K562 (cell line): ENCODE data around the gene ANKRD60. TPM values are rescaled to one million over a fixed set of nuclear protein-coding genes. Genes with fewer than 3 reads are reported as not detected.

Experiments used
- ATAC-seq: fragments of 200-7000 bp; cut with Tn5 transposase; 3 replicates; pipeline ENCODE4 v1.9.1; 2020; ENCODE audit warnings: moderate library complexity
- BruUV-seq: library from RNA; stranded (reverse); fragments of 400-500 nt; replicated peaks from 2 replicates; lab custom pipeline; 2021; lab: Mats Ljungman, UMichigan
- CTCF ChIA-PET: fragments of 300-600 bp; formaldehyde crosslinking; extraction: SDS; loops from one replicate; lab custom pipeline; 2021; ENCODE audit warnings: low intra/inter-chr PET ratio; lab: Yijun Ruan, JAX
- POLR2A ChIA-PET: fragments of 300-600, 350-650 bp; sonication (Branson Sonifier 250); formaldehyde crosslinking; extraction: SDS; loops from one replicate; lab custom pipeline; 2021; ENCODE audit warnings: antibody characterized with exemption, inconsistent platforms; lab: Yijun Ruan, JAX
- DNase-seq, 4 experiments: peaks; one replicate each; pipeline versions ENCODE4 v3.0.0 to v3.0.0-alpha.2; 2011 to 2018; ENCODE audit warnings: low spot score in 3 of 4, mixed read lengths in 3 of 4; ENCODE audit errors: extremely low read depth in 1 of 4
- FAIRE-seq: peaks from 2 replicates; lab custom pipeline; 2011; peaks lifted over from hg19 to GRCh38; lab: Jason Lieb, UNC
- H2AFZ ChIP-seq: 2 replicates; pipeline ENCODE4 v1.6.0; 2011; ENCODE audit warnings: low read depth, low read length, control low read depth, inconsistent platforms
- H3K27ac ChIP-seq: fragments of 200-600 bp; 3 replicates; pipeline ENCODE4 v1.8.0; 2011; ENCODE audit warnings: low read depth, mild to moderate bottlenecking, control low read depth, inconsistent platforms, low read length, moderate library complexity, mixed read lengths; ENCODE audit errors: extremely low read depth
- H3K27me3 ChIP-seq, 2 experiments: fragments of 300-600 bp in 1 of 2; 2 replicates in 1 of 2; 3 replicates in 1 of 2; pipeline versions ENCODE4 v1.6.0 to v1.8.0; 2011; ENCODE audit warnings: inconsistent platforms in 2 of 2, low read length in 2 of 2, mild to moderate bottlenecking in 1 of 2, mixed read lengths in 1 of 2, moderate library complexity in 1 of 2; ENCODE audit not compliant: control insufficient read depth in 2 of 2, insufficient read depth in 2 of 2
- H3K36me3 ChIP-seq: fragments of 300-600 bp; 3 replicates; pipeline ENCODE4 v1.8.0; 2011; ENCODE audit warnings: mild to moderate bottlenecking, low read length, inconsistent platforms; ENCODE audit not compliant: control insufficient read depth, insufficient read depth
- H3K4me1 ChIP-seq, 2 experiments: fragments of 200-600 bp in 1 of 2; replicated peaks in 1 of 2; 2 replicates in 1 of 2; 3 replicates in 1 of 2; pipeline versions ENCODE4 v1.5.1 to v1.8.0; 2011; ENCODE audit warnings: inconsistent platforms in 2 of 2, low read length in 2 of 2, mild to moderate bottlenecking in 1 of 2, mixed read lengths in 1 of 2, moderate library complexity in 1 of 2; ENCODE audit not compliant: control insufficient read depth in 2 of 2, insufficient read depth in 2 of 2
- H3K4me2 ChIP-seq: 2 replicates; pipeline ENCODE4 v1.6.1; 2011; ENCODE audit warnings: low read length, control low read depth, inconsistent platforms, mixed read lengths; ENCODE audit not compliant: insufficient read depth
- H3K4me3 ChIP-seq: fragments of 200-600 bp; sonication (generic), shearing (Covaris generic); 2 replicates; pipeline ENCODE4 v1.5.1; 2016; ENCODE audit warnings: control low read depth, inconsistent platforms
- H3K79me2 ChIP-seq: fragments of 200-600 bp; 3 replicates; pipeline ENCODE4 v1.8.0; 2011; ENCODE audit warnings: low read length, inconsistent platforms; ENCODE audit not compliant: control insufficient read depth, insufficient read depth
- H3K9ac ChIP-seq, 2 experiments: 2 replicates each; pipeline versions ENCODE4 v1.6.0 to v1.6.1; 2011; ENCODE audit warnings: low read depth in 2 of 2, low read length in 2 of 2, control low read depth in 1 of 2, inconsistent platforms in 1 of 2, mild to moderate bottlenecking in 1 of 2, mixed read lengths in 1 of 2; ENCODE audit not compliant: insufficient read depth in 1 of 2
- H3K9me1 ChIP-seq: one replicate; pipeline ENCODE4 v1.6.0; 2011; ENCODE audit warnings: inconsistent platforms, mild to moderate bottlenecking, low read length, moderate library complexity; ENCODE audit not compliant: control insufficient read depth, insufficient read depth
- H3K9me3 ChIP-seq: replicated peaks from 2 replicates; pipeline ENCODE4 v1.5.1; 2011; ENCODE audit warnings: low read depth, low read length, inconsistent platforms; ENCODE audit not compliant: control insufficient read depth, insufficient read depth
- H4K20me1 ChIP-seq: replicated peaks from 2 replicates; pipeline ENCODE4 v1.6.1; 2011; ENCODE audit warnings: low read length, inconsistent platforms, mixed read lengths; ENCODE audit not compliant: control insufficient read depth, insufficient read depth
- CBX5 ChIP-seq: IDR thresholded peaks from 2 replicates; pipeline ENCODE4 v1.6.1; 2014; ENCODE audit warnings: low read depth, borderline replicate concordance
- GABPB2 ChIP-seq: fragments of 250-450 bp; sonication (Bioruptor Pico); conservative IDR thresholded peaks from 2 replicates; pipeline ENCODE4 v1.5.1; 2021; ENCODE audit warnings: mild to moderate bottlenecking
- HMBOX1 ChIP-seq: sonication (generic); IDR thresholded peaks from 2 replicates; pipeline ENCODE4 v1.6.1; 2016
- ILK ChIP-seq: fragments of 450-650 bp; IDR thresholded peaks from 2 replicates; pipeline ENCODE4 v1.6.1; 2016; ENCODE audit warnings: missing genetic modification characterization, low read depth, mild to moderate bottlenecking, missing compliant biosample characterization, moderate library complexity, borderline replicate concordance
- NR1H2 ChIP-seq: sonication (generic); formaldehyde crosslinking; IDR thresholded peaks from 2 replicates; pipeline ENCODE4 v1.4.0; 2020; ENCODE audit warnings: mild to moderate bottlenecking, missing genetic modification reagents
- POLR3A ChIP-seq: IDR thresholded peaks from 2 replicates; pipeline ENCODE4 v1.6.1; 2011; ENCODE audit warnings: borderline replicate concordance, mild to moderate bottlenecking, moderate library complexity; ENCODE audit not compliant: insufficient read length, insufficient read depth; ENCODE audit errors: extremely low read depth
- POU5F1 ChIP-seq: fragments of 150-350 bp; IDR thresholded peaks from 2 replicates; pipeline ENCODE4 v1.6.1; 2014; ENCODE audit warnings: borderline replicate concordance, low read length, low read depth, mild to moderate bottlenecking; ENCODE audit not compliant: partially characterized antibody
- RUNX1 ChIP-seq: sonication (generic); IDR thresholded peaks from 2 replicates; pipeline ENCODE4 v1.6.1; 2016; ENCODE audit warnings: antibody characterized with exemption, low read depth
- SAP30 ChIP-seq: fragments of 200-600 bp; sonication (generic); IDR thresholded peaks from 2 replicates; pipeline ENCODE4 v1.6.1; 2012; ENCODE audit warnings: borderline replicate concordance, low read depth, mild to moderate bottlenecking, moderate library complexity, low read length, control low read depth, inconsistent platforms; ENCODE audit not compliant: insufficient read depth, poor library complexity, severe bottlenecking
- SIN3B ChIP-seq: fragments of 450-650 bp; IDR thresholded peaks from 2 replicates; pipeline ENCODE4 v1.6.1; 2017; ENCODE audit warnings: low read depth, mild to moderate bottlenecking, moderate library complexity
- SREBF1 ChIP-seq: fragments of 150-350 bp; IDR thresholded peaks from 2 replicates; pipeline ENCODE4 v1.6.1; 2014; ENCODE audit warnings: antibody characterized with exemption, low read depth, low read length, borderline replicate concordance
- TAF9B ChIP-seq: fragments of 450-650 bp; IDR thresholded peaks from 2 replicates; pipeline ENCODE4 v1.6.1; 2018; ENCODE audit warnings: mild to moderate bottlenecking; ENCODE audit not compliant: partially characterized antibody
- TFE3 ChIP-seq: fragments of 450-650 bp; formaldehyde crosslinking; IDR thresholded peaks from 2 replicates; pipeline ENCODE4 v1.4.0; 2020; ENCODE audit warnings: mild to moderate bottlenecking, mixed read lengths
- TGIF2 ChIP-seq: sonication (generic); formaldehyde crosslinking; IDR thresholded peaks from 2 replicates; pipeline ENCODE4 v1.8.1; 2022; ENCODE audit warnings: mild to moderate bottlenecking, missing genetic modification reagents, moderate library complexity
- THRA ChIP-seq: fragments of 450-650 bp; IDR thresholded peaks from 2 replicates; pipeline ENCODE4 v1.6.1; 2017; ENCODE audit warnings: mild to moderate bottlenecking, moderate library complexity
- ZC3H11A ChIP-seq: IDR thresholded peaks from 2 replicates; pipeline ENCODE4 v1.6.1; 2012; ENCODE audit warnings: low read depth, low read length, improper control_type of control experiment
- ZNF143 ChIP-seq: sonication (generic); formaldehyde crosslinking; IDR thresholded peaks from 2 replicates; pipeline ENCODE4 v1.9.0; 2022; ENCODE audit warnings: mild to moderate bottlenecking, missing genetic modification reagents
- ZNF175 ChIP-seq: fragments of 200-800 bp; sonication (Bioruptor generic); IDR thresholded peaks from 2 replicates; pipeline ENCODE4 v1.6.1; 2016; ENCODE audit warnings: low read depth, mild to moderate bottlenecking, missing genetic modification characterization, missing compliant biosample characterization
- WGBS: fragments of 100-300 bp; shearing (Covaris generic); methylation state at CpG from one replicate; pipeline ENCODE4 v1.1.6; 2016; ENCODE audit warnings: low coverage, mixed read lengths; ENCODE audit not compliant: insufficient coverage; ENCODE audit errors: missing lambda C conversion rate; 5-methylcytosine and 5-hydroxymethylcytosine counted together
- in situ Hi-C: fragments of 300-500 bp; cut with MboI; formaldehyde crosslinking; loops from 4 replicates; pipeline ENCODE4 v1.15.0; 2018; ENCODE audit warnings: inconsistent platforms, mixed read lengths
- intact Hi-C: fragments of 100-400 bp; cut with micrococcal nuclease; formaldehyde crosslinking; loops from 2 replicates; pipeline ENCODE4 v1.14.2; 2022
- polyA plus RNA-seq, 8 experiments: library from polyadenylated mRNA; depleted of rRNA in 4 of 8; stranded (reverse) in 5 of 8; unstranded in 3 of 8; fragments of >200 nt; fragmentation: Nextera tagmentation in 2 of 8; fragmentation: Illumina TruSeq in 1 of 8; extraction: Ambion mirVana in 2 of 8; extraction: Trizol in 1 of 8; gene quantifications; 2 replicates each; pipeline versions ENCODE4 v1.2.1 to v1.2.3, GENCODE V29; 2011 to 2014; ENCODE audit warnings: inconsistent platforms in 1 of 8, missing spikeins in 1 of 8
- total RNA-seq, 7 experiments: library from RNA; depleted of rRNA in 6 of 7; stranded (reverse); fragments of >200 nt in 6 of 7; fragmentation: Illumina TruSeq in 2 of 7; extraction: Trizol in 2 of 7; gene quantifications; 2 replicates each; pipeline versions ENCODE4 v1.2.1 to v1.2.3, GENCODE V29; 2011 to 2021; ENCODE audit warnings: low replicate concordance in 1 of 7

ANKRD60 gene
- total and polyA plus RNA-seq, 9 of the 15 experiments (the other 6 are each of a cell fraction or from before 2014, with no cell fraction given) = not detected

- 2% methylated on average over 15 of the region's 15 CpGs for WGBS
- Histone ChIP-seq H4K20me1 (0 out of 2 replicates have a peak, but pooled peaks cover 4% of the 10 kb centered on the region), H3K27me3 (peaks cover 68 to 77% of the 10 kb centered on the region in 2 experiments), H2AFZ (no peak overlapping the region), H3K79me2 (no peaks in the 10 kb centered on the region), H3K4me1 (peaks cover 0 to 8% of the 10 kb centered on the region in 2 experiments; a peak in 2 of 5 replicates), H3K27ac (no peak overlapping the region), H3K9ac (no peak overlapping the region), H3K9me3 (no peaks in the 10 kb centered on the region), H3K4me3 (no peak overlapping the region), H3K36me3 (no peaks in the 10 kb centered on the region), H3K4me2 (no peak overlapping the region), H3K9me1 (no peaks in the 10 kb centered on the region)
- intact Hi-C loops = no loop called here
- in situ Hi-C loops = loop anchor here (25.0 kb wide), 2 partner anchors 412 to 587 kb away; no protein-coding TSS in a partner anchor
- no peak for DNase-seq
- ChIA-PET POLR2A (interaction anchor here (0.6 kb wide), 3 partner anchors 233 to 633 kb away, joined by 3 read pairs; no protein-coding TSS in a partner anchor), CTCF (no interaction called here)
- no peak; the same call in 2 of the 3 replicates for ATAC-seq
- FAIRE-seq = peak; percentile 58
- no TSS peak for BruUV-seq
- no peak for TF ChIP-seq TAF9B
- no peak for TF ChIP-seq ZNF143
- TF ChIP-seq SREBF1 = no peak
- no peak for TF ChIP-seq ILK (tag)
- no peak for TF ChIP-seq GABPB2 (CRISPR knock-in tag)
- TF ChIP-seq TFE3 = no peak
- TF ChIP-seq NR1H2 (CRISPR knock-in tag) = no peak
- no peak for TF ChIP-seq THRA
- TF ChIP-seq POLR3A = no peak
- TF ChIP-seq CBX5 = no peak
- no peak for TF ChIP-seq TGIF2
- TF ChIP-seq SAP30 = no peak
- TF ChIP-seq HMBOX1 = no peak
- no peak for TF ChIP-seq ZNF175 (CRISPR knock-in tag)
- no peak for TF ChIP-seq ZC3H11A
- no peak for TF ChIP-seq SIN3B
- TF ChIP-seq RUNX1 = no peak
- no peak for TF ChIP-seq POU5F1
These were observed 2.8 kb downstream of the ANKRD60 start for GRCh38 chr20:58225452-58226200.
